Activated T-helper 1 cell treated with anti-CD3 and anti-CD28 coated beads, Interleukin-12 subunit alpha, Interleukin-12 subunit beta, Interleukin-2, Interleukin-4 antibody, amounts not matched to agents 30 ng/mL and 10 ng/mL and 1 ng/mL, durations not matched to agents 14 hours and 24 hours and 36 hours (primary cell): ENCODE measurements around the gene IL17C. TPM values are rescaled to one million over a fixed set of nuclear protein-coding genes. Genes with fewer than 3 reads are reported as not detected.

ENCODE experiments used
- DNase-seq: peaks from one replicate; pipeline ENCODE4 v3.0.0; 2021; ENCODE audit warnings: low spot score
- H3K27ac Mint-ChIP-seq: one replicate; pipeline ENCODE4 v1.8.0; 2021; ENCODE audit warnings: mild to moderate bottlenecking, mixed read lengths
- H3K27me3 Mint-ChIP-seq: one replicate; pipeline ENCODE4 v1.8.0; 2022; ENCODE audit warnings: mild to moderate bottlenecking, moderate library complexity, mixed read lengths; ENCODE audit not compliant: insufficient read depth
- H3K36me3 Mint-ChIP-seq: one replicate; pipeline ENCODE4 v1.8.0; 2021; ENCODE audit warnings: low read depth, mixed read lengths
- H3K4me1 Mint-ChIP-seq: one replicate; pipeline ENCODE4 v1.8.0; 2021; ENCODE audit warnings: low read depth, mixed read lengths
- H3K4me3 Mint-ChIP-seq: one replicate; pipeline ENCODE4 v1.8.0; 2021; ENCODE audit warnings: mild to moderate bottlenecking, moderate library complexity, mixed read lengths
- H3K9me3 Mint-ChIP-seq: one replicate; pipeline ENCODE4 v1.8.0; 2021; ENCODE audit warnings: mixed read lengths
- intact Hi-C: fragments of 100-400 bp; cut with micrococcal nuclease; formaldehyde crosslinking; loops from one replicate; pipeline ENCODE4 v1.15.1; 2024
- total RNA-seq: library from RNA; stranded (reverse); gene quantifications from 2 replicates; pipeline ENCODE4 v1.2.3, GENCODE V29; 2022

The IL17C gene
- total RNA-seq, 1 donor from 2014 or later: not detected

DNA sequence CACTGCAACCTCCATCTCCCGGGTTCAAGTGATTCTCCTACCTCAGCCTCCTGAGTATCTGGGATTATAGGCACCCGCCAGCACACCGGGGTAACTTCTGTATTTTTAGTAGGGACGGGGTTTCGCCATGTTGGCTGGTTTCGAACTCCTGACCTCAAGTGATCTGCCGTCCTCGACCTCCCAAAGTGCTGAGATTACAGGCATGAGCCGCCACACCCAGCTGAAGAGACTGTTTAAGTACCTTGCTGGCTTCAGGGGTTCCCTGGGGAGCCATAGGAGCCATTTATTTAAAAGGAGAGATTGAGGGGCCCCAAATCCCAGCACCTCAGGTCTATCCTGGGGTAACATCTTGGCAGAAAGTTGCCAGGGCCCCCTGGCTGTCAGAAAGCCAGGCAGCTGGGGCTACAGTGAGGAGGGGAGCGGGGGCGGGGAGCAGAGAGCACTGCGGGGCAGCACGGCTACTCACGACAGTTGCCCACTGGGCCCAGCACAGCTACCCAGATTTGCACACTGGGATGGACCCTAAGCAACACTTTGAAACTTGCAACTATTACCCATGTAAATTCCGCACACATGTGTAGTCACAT lies 46.3 kb downstream of the IL17C start:
- Mint-ChIP-seq H3K27me3 (peaks cover 3% of the 10 kb centered on the region), H3K4me1 (peaks cover 38% of the 10 kb centered on the region), H3K27ac (no peak overlapping the region), H3K9me3 (no peaks in the 10 kb centered on the region), H3K36me3 (peaks cover 5% of the 10 kb centered on the region), H3K4me3 (peak overlapping the region; percentile 80)
- intact Hi-C loops: no loop called here
- DNase-seq: no peak

DNA sequence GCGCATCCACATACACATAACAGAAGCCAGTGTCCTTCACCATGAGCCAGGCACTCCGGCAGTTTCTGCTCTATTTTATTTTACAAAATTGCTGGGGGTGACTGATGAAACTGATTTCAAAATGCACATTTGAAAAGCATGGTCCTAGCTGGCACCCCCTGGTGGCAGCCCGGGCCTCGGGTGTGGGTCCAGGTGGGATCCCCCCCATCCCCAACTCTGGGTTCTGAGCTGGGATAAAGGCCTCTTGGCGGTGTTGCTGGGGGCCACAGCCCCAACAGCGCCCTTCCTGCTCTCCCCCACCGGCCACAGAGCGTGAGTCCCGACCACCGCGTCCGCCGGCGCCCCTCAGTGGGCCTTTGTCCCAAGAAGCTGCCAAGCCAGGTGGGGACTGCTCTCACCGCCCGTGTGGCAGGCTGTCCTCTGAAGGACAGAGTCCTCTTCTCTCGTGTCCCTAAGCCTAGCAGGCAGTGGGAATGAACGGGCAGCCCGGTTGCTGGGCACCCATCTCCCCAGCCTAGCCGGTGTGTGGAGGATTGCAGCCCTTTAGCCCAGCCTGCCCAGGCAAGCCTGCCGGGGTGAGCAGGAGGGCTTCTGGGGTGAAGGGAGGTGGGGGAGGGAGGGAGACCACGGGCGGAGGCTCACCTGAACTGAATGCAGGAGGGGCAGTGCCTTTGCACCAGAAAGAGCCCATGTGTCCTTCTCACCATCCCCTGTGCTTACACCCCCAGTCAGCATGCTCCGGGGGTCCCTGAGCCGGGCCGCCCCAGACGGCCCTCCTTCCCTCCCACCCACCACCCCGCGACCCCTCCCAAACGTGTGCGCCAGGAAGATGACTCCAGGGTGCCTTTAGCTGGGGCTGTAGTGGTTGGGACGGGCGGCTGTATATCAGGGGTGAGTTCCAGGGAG lies 47.0 kb downstream of the IL17C start:
- Mint-ChIP-seq H3K36me3 (peaks cover 5% of the 10 kb centered on the region), H3K4me1 (peaks cover 43% of the 10 kb centered on the region), H3K4me3 (peak overlapping the region; percentile 80), H3K9me3 (no peaks in the 10 kb centered on the region), H3K27me3 (peaks cover 3% of the 10 kb centered on the region), H3K27ac (no peak overlapping the region)
- intact Hi-C loops: loop anchor here (1.0 kb wide), 3 partner anchors 16 to 34 kb away; partner anchors contain the start of genes CYBA and MVD
- DNase-seq: no peak

DNA sequence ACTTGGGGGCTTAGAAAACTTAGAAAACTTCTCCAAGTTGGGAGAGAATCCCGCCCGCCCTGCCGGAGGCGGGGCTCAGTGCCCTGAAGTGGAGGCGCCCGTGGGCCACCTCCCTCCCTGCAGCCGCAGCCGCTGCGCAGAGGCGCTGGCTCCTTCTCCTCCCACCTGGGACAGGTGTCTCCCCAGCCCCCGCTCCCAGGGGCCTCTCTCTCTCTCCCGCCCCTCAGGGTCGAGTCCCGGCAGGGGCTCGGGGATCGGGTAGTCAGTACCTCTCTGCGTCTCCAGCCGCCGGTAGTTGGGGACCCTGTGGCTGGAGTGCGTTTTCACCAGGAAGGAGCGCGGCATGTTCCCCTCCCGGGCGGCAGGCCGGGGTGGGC lies 47.7 kb downstream of the IL17C start:
- H3K36me3 Mint-ChIP-seq: peaks cover 1% of the 10 kb centered on the region
- no peaks in the 10 kb centered on the region for H3K9me3 Mint-ChIP-seq
- H3K27me3 Mint-ChIP-seq: peaks cover 3% of the 10 kb centered on the region
- peaks cover 46% of the 10 kb centered on the region for H3K4me1 Mint-ChIP-seq
- no peak for DNase-seq
- intact Hi-C loops: loop anchor here (1.0 kb wide), 3 partner anchors 15 to 35 kb away; partner anchors contain the start of genes CYBA and MVD
- peak overlapping the region; percentile 80 for H3K4me3 Mint-ChIP-seq
- H3K27ac Mint-ChIP-seq: no peak overlapping the region

DNA sequence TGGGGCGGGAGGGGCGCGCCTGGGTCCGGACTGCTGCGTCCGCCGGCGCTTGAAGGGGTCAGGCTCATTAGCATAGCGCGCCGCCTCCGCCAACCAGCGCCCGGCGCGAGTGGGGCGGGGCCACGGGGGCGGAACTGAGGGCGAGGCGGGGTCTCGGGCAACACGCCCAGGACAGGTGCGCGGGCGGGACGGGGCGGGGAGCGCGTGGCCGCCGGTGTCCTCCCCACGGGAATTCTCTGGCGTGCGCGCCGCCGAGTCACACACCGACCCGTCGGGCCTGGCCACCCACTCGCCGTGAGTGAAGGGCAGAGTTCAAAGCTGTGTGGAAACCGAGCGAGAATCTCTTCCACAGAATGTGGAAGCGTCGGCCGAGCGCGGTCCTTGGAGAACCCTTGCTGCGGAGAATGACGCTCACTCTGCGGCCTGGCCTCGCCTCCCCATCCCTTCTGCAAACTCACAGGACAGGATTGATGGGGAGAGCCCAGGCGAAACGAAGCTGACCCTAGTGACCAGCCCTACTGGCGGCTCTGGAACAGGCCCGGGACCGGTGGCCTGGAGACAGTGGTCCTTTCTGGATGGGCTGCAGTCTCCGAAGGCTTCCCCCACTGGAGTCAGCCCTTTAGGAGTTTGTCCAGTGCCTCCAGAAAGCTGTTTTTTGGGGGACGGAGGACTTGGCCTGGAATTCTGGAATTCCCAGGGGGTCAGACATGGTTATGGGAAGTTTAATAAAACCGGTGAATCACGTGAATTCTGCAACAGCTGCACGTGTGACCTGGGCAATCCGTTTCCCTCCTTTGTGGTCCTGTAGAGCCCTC lies 48.3 kb downstream of the IL17C start, which contains the start of gene SNAI3:
SNAI3 (minus strand) TSS at position 69 of the 815 bp plus-strand sequence. CDS start 101 bp downstream, outside the sequence.
- peaks cover 46% of the 10 kb centered on the region for H3K4me1 Mint-ChIP-seq
- peaks cover 1% of the 10 kb centered on the region for H3K36me3 Mint-ChIP-seq
- peak; percentile 87 for DNase-seq
- intact Hi-C loops: loop anchor here (1.0 kb wide), 3 partner anchors 15 to 35 kb away; partner anchors contain the start of genes CYBA and MVD
- no peak within 1 kb of the TSS for H3K27ac Mint-ChIP-seq
- H3K9me3 Mint-ChIP-seq: no peaks in the 10 kb centered on the region
- H3K4me3 Mint-ChIP-seq: peak within 1 kb of the TSS; percentile 80
- H3K27me3 Mint-ChIP-seq: peaks cover 3% of the 10 kb centered on the region

DNA sequence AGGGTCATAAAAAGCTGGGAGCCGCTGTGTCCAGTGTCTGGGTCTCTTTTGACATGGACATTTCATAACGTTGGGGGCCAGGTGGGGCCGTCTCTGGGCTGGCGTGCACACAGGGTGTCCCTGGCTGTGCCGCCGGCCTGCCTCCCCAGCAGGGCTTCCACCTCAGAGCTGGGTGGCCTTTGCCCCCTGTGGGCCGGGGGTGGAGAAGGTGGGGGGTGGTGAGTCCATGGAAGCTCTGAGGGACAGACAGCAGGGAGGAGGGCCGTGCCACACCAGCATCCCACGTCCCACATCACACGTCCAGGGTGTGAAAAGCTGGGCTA lies 48.8 kb downstream of the IL17C start:
- no peak for DNase-seq
- Mint-ChIP-seq H3K27ac (no peak overlapping the region), H3K9me3 (no peaks in the 10 kb centered on the region), H3K27me3 (peaks cover 3% of the 10 kb centered on the region), H3K4me3 (no peak overlapping the region), H3K4me1 (peaks cover 46% of the 10 kb centered on the region), H3K36me3 (peaks cover 1% of the 10 kb centered on the region)
- intact Hi-C loops: no loop called here

DNA sequence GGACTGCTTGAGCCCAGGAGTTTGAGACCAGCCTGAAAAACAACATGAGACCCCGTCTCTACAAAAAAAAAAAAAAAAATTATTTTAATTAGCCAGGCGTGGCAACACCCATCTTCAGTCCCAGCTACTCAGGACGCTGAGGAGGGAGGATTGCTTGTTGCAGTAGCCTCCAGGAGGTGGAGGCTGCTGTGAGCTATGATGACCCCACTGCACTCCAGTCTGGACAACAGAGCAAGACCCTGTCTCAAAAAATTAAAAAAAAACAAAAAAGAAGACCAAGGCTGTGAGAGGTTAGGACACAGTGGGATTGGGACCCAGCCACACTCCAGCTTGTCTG lies 49.3 kb downstream of the IL17C start:
- no peaks in the 10 kb centered on the region for H3K9me3 Mint-ChIP-seq
- H3K36me3 Mint-ChIP-seq: peaks cover 1% of the 10 kb centered on the region
- H3K27ac Mint-ChIP-seq: no peak overlapping the region
- peaks cover 46% of the 10 kb centered on the region for H3K4me1 Mint-ChIP-seq
- H3K27me3 Mint-ChIP-seq: peaks cover 3% of the 10 kb centered on the region
- intact Hi-C loops: no loop called here
- no peak for DNase-seq
- no peak overlapping the region for H3K4me3 Mint-ChIP-seq

DNA sequence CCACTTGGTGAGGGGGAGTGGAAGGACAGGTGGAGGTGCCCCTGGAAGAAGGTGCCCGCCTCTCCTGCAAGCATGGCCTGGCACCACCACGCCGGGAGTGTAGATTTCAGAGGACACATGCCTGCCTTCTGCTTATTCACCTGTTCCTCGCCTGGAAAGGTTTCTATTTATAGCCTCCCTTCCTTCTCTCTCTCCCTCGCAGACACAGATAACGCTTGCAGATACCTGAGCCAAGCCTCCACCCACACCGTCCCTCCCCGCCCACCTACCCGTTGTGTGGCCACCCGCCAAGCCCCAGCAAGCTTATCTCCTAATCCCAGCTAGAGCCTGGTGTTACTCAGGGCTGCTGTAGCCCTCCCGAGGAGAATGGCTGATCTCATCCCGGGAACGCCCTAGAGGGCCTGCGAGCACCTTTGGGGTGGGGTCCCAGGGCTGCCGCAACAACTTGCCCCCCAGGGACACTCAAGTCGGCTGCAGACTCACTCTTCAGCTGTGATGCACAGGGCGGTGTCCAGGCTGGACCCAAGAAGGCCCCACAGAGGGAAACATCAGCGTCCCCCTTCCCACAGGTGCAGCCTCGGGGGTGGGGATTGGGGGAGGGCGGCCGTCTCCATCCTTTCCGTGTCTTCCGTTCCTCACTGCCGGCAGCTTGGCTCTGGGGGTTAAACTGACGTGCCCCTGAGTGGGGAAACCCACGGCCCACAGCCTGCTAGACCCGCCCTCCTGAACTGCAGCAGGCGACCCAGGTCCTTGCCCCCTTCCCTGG lies 49.8 kb downstream of the IL17C start:
- no peak for DNase-seq
- no peaks in the 10 kb centered on the region for H3K9me3 Mint-ChIP-seq
- peaks cover 1% of the 10 kb centered on the region for H3K36me3 Mint-ChIP-seq
- no peak overlapping the region for H3K4me3 Mint-ChIP-seq
- intact Hi-C loops: no loop called here
- H3K4me1 Mint-ChIP-seq: peaks cover 50% of the 10 kb centered on the region
- H3K27me3 Mint-ChIP-seq: peaks cover 3% of the 10 kb centered on the region
- no peak overlapping the region for H3K27ac Mint-ChIP-seq

Other genes starting within 250 kb of the IL17C start
- 20.6 and 21.7 TPM in 2 replicates for gene ZFPM1, start 185.3 kb upstream of the IL17C start, total RNA-seq
- gene ZC3H18, start 68.2 kb upstream of the IL17C start, total RNA-seq: 115 and 116 TPM in 2 replicates
- 218 and 219 TPM in 2 replicates for gene CYBA, start 12.5 kb downstream of the IL17C start, total RNA-seq
- gene MVD, start 24.5 kb downstream of the IL17C start, total RNA-seq: 88.8 and 90.0 TPM in 2 replicates
- gene SNAI3, start 47.9 kb downstream of the IL17C start, total RNA-seq: 1.8 and 2.4 TPM in 2 replicates
- gene RNF166, start 67.8 kb downstream of the IL17C start, total RNA-seq: 42.4 and 45.0 TPM in 2 replicates
- gene CTU2, start 67.9 kb downstream of the IL17C start, total RNA-seq: 66.3 and 74.7 TPM in 2 replicates
- gene PIEZO1, start 146.6 kb downstream of the IL17C start, total RNA-seq: 214 and 217 TPM in 2 replicates
- 95.4 and 97.3 TPM in 2 replicates for gene CDT1, start 165.2 kb downstream of the IL17C start, total RNA-seq
- gene APRT, start 173.4 kb downstream of the IL17C start, total RNA-seq: 301 and 303 TPM in 2 replicates
- gene GALNS, start 218.4 kb downstream of the IL17C start, total RNA-seq: 21.9 and 23.8 TPM in 2 replicates
- 63.1 and 65.4 TPM in 2 replicates for gene TRAPPC2L, start 218.6 kb downstream of the IL17C start, total RNA-seq
- not detected in 2 replicates for gene PABPN1L, start 228.1 kb downstream of the IL17C start, total RNA-seq